HEK293 (cell line): ENCODE data around the gene ZRANB1.
A peak's percentile ranks its signal among the peaks of the same experiment; 100 is the strongest.

Experiments
- CTCF ChIP-seq: fragments of 450-650 bp; formaldehyde crosslinking; IDR thresholded peaks from 2 replicates; pipeline ENCODE4 v1.5.1; 2016; ENCODE audit warnings: missing biosample characterization, missing genetic modification characterization
- FEZF1 ChIP-seq: fragments of 450-650 bp; formaldehyde crosslinking; IDR thresholded peaks from 2 replicates; pipeline ENCODE4 v1.5.1; 2016; ENCODE audit warnings: missing biosample characterization, missing genetic modification characterization
- KLF16 ChIP-seq: fragments of 450-650 bp; formaldehyde crosslinking; IDR thresholded peaks from 2 replicates; pipeline ENCODE4 v1.5.1; 2017; ENCODE audit warnings: missing biosample characterization, missing genetic modification characterization
- OSR2 ChIP-seq: fragments of 450-650 bp; formaldehyde crosslinking; IDR thresholded peaks from 2 replicates; pipeline ENCODE4 v1.5.1; 2016; ENCODE audit warnings: missing biosample characterization, missing genetic modification characterization
- REST ChIP-seq: fragments of 450-650 bp; formaldehyde crosslinking; IDR thresholded peaks from 2 replicates; pipeline ENCODE4 v1.5.1; 2016; ENCODE audit warnings: missing biosample characterization, missing genetic modification characterization
- SP3 ChIP-seq: fragments of 450-650 bp; formaldehyde crosslinking; IDR thresholded peaks from 2 replicates; pipeline ENCODE4 v1.5.1; 2016; ENCODE audit warnings: missing biosample characterization, missing genetic modification characterization
- YY2 ChIP-seq: fragments of 450-650 bp; formaldehyde crosslinking; IDR thresholded peaks from 2 replicates; pipeline ENCODE4 v1.5.1; 2016; ENCODE audit warnings: missing biosample characterization, missing genetic modification characterization
- ZBTB10 ChIP-seq: fragments of 450-650 bp; formaldehyde crosslinking; IDR thresholded peaks from 2 replicates; pipeline ENCODE4 v1.5.1; 2016; ENCODE audit warnings: missing biosample characterization, missing genetic modification characterization
- ZBTB21 ChIP-seq: fragments of 450-650 bp; formaldehyde crosslinking; IDR thresholded peaks from 2 replicates; pipeline ENCODE4 v1.5.1; 2017; ENCODE audit warnings: missing biosample characterization, missing genetic modification characterization
- ZNF140 ChIP-seq: fragments of 450-650 bp; formaldehyde crosslinking; IDR thresholded peaks from 2 replicates; pipeline ENCODE4 v1.5.1; 2016; ENCODE audit warnings: missing biosample characterization, missing genetic modification characterization
- ZNF335 ChIP-seq: fragments of 450-650 bp; formaldehyde crosslinking; conservative IDR thresholded peaks from 2 replicates; pipeline ENCODE4 v1.5.1; 2016; ENCODE audit warnings: missing biosample characterization, missing genetic modification characterization
- ZNF341 ChIP-seq: fragments of 450-650 bp; formaldehyde crosslinking; IDR thresholded peaks from 2 replicates; pipeline ENCODE4; 2016; ENCODE audit warnings: low read depth, missing biosample characterization, missing genetic modification characterization
- ZNF423 ChIP-seq: fragments of 450-650 bp; formaldehyde crosslinking; IDR thresholded peaks from 2 replicates; pipeline ENCODE4 v1.5.1; 2016; ENCODE audit warnings: missing biosample characterization, missing genetic modification characterization
- ZNF544 ChIP-seq: fragments of 450-650 bp; formaldehyde crosslinking; IDR thresholded peaks from 2 replicates; pipeline ENCODE4 v1.5.0; 2017; ENCODE audit warnings: missing biosample characterization, missing genetic modification characterization
- ZNF548 ChIP-seq: fragments of 450-650 bp; formaldehyde crosslinking; IDR thresholded peaks from 2 replicates; pipeline ENCODE4 v1.5.1; 2016; ENCODE audit warnings: missing biosample characterization, missing genetic modification characterization
- ZNF560 ChIP-seq: fragments of 450-650 bp; formaldehyde crosslinking; IDR thresholded peaks from 2 replicates; pipeline ENCODE4 v1.5.1; 2017; ENCODE audit warnings: missing biosample characterization, missing genetic modification characterization, borderline replicate concordance
- ZNF629 ChIP-seq: fragments of 450-650 bp; formaldehyde crosslinking; IDR thresholded peaks from 2 replicates; pipeline ENCODE4 v1.5.1; 2017; ENCODE audit warnings: missing biosample characterization, missing genetic modification characterization
- ZNF677 ChIP-seq: fragments of 450-650 bp; IDR thresholded peaks from 2 replicates; pipeline ENCODE4 v1.5.0; 2018; ENCODE audit warnings: missing biosample characterization, mild to moderate bottlenecking, missing genetic modification characterization, moderate library complexity
- ZNF791 ChIP-seq: fragments of 450-650 bp; formaldehyde crosslinking; IDR thresholded peaks from 2 replicates; pipeline ENCODE4 v1.5.1; 2016; ENCODE audit warnings: missing biosample characterization, missing genetic modification characterization
- ZNF792 ChIP-seq: fragments of 450-650 bp; formaldehyde crosslinking; IDR thresholded peaks from 2 replicates; pipeline ENCODE4 v1.5.1; 2016; ENCODE audit warnings: missing biosample characterization, missing genetic modification characterization
- ZNF830 ChIP-seq: fragments of 450-650 bp; IDR thresholded peaks from 2 replicates; pipeline ENCODE4 v1.5.0; 2018; ENCODE audit warnings: missing biosample characterization, missing genetic modification characterization, low read depth, mild to moderate bottlenecking, moderate library complexity
- ZXDB ChIP-seq: fragments of 450-650 bp; formaldehyde crosslinking; IDR thresholded peaks from 2 replicates; pipeline ENCODE4 v1.5.1; 2016; ENCODE audit warnings: missing biosample characterization, missing genetic modification characterization
- TF ChIP-seq, protein P1 (sequence below): fragments of 450-650 bp; formaldehyde crosslinking; IDR thresholded peaks from 2 replicates; pipeline ENCODE4 v1.5.1; 2016; ENCODE audit warnings: missing biosample characterization, missing genetic modification characterization
- TF ChIP-seq, protein P2 (sequence below): fragments of 450-650 bp; formaldehyde crosslinking; IDR thresholded peaks from 2 replicates; pipeline ENCODE4 v1.5.1; 2016; ENCODE audit warnings: missing biosample characterization, missing genetic modification characterization
- TF ChIP-seq, protein P3 (sequence below): fragments of 450-650 bp; formaldehyde crosslinking; IDR thresholded peaks from 2 replicates; pipeline ENCODE4 v1.5.1; 2016; ENCODE audit warnings: missing biosample characterization, missing genetic modification characterization
- TF ChIP-seq, protein P4 (sequence below): fragments of 450-650 bp; formaldehyde crosslinking; IDR thresholded peaks from 2 replicates; pipeline ENCODE4 v1.5.1; 2016; ENCODE audit warnings: missing biosample characterization, missing genetic modification characterization, low read depth

The ZRANB1 gene

GRCh38 chr10:124916585-124917427 lies 25.1 kb upstream of the ZRANB1 start (continued):
- peak; percentile 65 for TF ChIP-seq ZXDB (tag by site-specific recombination)
- no peak for TF ChIP-seq FEZF1 (tag by site-specific recombination)
- no peak for TF ChIP-seq ZNF830 (tag by site-specific recombination)
- TF ChIP-seq ZNF140 (tag by site-specific recombination): no peak
- TF ChIP-seq ZNF560 (tag by site-specific recombination): no peak
- TF ChIP-seq, protein P1, sequence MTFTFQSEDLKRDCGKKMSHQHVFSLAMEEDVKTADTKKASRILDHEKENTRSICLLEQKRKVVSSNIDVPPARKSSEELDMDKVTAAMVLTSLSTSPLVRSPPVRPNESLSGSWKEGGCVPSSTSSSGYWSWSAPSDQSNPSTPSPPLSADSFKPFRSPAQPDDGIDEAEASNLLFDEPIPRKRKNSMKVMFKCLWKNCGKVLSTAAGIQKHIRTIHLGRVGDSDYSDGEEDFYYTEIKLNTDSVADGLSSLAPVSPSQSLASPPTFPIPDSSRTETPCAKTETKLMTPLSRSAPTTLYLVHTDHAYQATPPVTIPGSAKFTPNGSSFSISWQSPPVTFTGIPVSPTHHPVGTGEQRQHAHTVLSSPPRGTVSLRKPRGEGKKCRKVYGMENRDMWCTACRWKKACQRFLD (tag by site-specific recombination): no peak
- 0 out of 2 replicates have a peak, but pooled peaks have one; percentile 18 for TF ChIP-seq ZNF335 (tag by site-specific recombination)
- TF ChIP-seq ZNF548 (tag by site-specific recombination): no peak
- no peak for TF ChIP-seq ZNF792 (tag by site-specific recombination)
- TF ChIP-seq, protein P2, sequence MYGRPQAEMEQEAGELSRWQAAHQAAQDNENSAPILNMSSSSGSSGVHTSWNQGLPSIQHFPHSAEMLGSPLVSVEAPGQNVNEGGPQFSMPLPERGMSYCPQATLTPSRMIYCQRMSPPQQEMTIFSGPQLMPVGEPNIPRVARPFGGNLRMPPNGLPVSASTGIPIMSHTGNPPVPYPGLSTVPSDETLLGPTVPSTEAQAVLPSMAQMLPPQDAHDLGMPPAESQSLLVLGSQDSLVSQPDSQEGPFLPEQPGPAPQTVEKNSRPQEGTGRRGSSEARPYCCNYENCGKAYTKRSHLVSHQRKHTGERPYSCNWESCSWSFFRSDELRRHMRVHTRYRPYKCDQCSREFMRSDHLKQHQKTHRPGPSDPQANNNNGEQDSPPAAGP (tag by site-specific recombination): peak; percentile 84
- TF ChIP-seq, protein P3, sequence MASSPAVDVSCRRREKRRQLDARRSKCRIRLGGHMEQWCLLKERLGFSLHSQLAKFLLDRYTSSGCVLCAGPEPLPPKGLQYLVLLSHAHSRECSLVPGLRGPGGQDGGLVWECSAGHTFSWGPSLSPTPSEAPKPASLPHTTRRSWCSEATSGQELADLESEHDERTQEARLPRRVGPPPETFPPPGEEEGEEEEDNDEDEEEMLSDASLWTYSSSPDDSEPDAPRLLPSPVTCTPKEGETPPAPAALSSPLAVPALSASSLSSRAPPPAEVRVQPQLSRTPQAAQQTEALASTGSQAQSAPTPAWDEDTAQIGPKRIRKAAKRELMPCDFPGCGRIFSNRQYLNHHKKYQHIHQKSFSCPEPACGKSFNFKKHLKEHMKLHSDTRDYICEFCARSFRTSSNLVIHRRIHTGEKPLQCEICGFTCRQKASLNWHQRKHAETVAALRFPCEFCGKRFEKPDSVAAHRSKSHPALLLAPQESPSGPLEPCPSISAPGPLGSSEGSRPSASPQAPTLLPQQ (tag by site-specific recombination): peak; percentile 41; the same call in 1 of the 2 replicates
- no peak for TF ChIP-seq OSR2 (tag by site-specific recombination)
- peak; percentile 86 for TF ChIP-seq REST (tag by site-specific recombination)
- peak; percentile 57; the same call in 1 of the 2 replicates for TF ChIP-seq CTCF
- TF ChIP-seq ZBTB21: peak; percentile 68; the same call in 1 of the 2 replicates
- peak; percentile 91 for TF ChIP-seq ZNF629 (tag by site-specific recombination)
- TF ChIP-seq ZNF341 (tag by site-specific recombination): no peak
- TF ChIP-seq, protein P4, sequence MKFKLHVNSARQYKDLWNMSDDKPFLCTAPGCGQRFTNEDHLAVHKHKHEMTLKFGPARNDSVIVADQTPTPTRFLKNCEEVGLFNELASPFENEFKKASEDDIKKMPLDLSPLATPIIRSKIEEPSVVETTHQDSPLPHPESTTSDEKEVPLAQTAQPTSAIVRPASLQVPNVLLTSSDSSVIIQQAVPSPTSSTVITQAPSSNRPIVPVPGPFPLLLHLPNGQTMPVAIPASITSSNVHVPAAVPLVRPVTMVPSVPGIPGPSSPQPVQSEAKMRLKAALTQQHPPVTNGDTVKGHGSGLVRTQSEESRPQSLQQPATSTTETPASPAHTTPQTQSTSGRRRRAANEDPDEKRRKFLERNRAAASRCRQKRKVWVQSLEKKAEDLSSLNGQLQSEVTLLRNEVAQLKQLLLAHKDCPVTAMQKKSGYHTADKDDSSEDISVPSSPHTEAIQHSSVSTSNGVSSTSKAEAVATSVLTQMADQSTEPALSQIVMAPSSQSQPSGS (tag by site-specific recombination): peak; percentile 97
- TF ChIP-seq ZNF677 (tag by site-specific recombination): 0 out of 2 replicates have a peak, but pooled peaks have one; percentile 4
- TF ChIP-seq SP3 (tag by site-specific recombination): peak; percentile 79
- no peak for TF ChIP-seq ZNF544 (tag by site-specific recombination)
- peak; percentile 43; the same call in 1 of the 2 replicates for TF ChIP-seq ZBTB10
- peak; percentile 43; the same call in 1 of the 2 replicates for TF ChIP-seq ZNF423 (tag by site-specific recombination)
- TF ChIP-seq KLF16: no peak
- no peak for TF ChIP-seq ZNF791 (tag by site-specific recombination)
- TF ChIP-seq YY2 (tag by site-specific recombination): peak; percentile 61
